ENCODE data around the gene TP53BP1. TPM values are rescaled to one million over a fixed set of nuclear protein-coding genes. Genes with fewer than 3 reads are reported as not detected.

TP53BP1 gene
- total RNA-seq, 2 donors from 2014 or later, result 23.1 to 34.2 TPM

GRCh38 chr15:43463998-43464397 is 29.0 kb downstream of the TP53BP1 start:
- H3K4me3 ChIP-seq, result no peak overlapping the region
- no peak for DNase-seq (ENCODE audit: low spot score)
- H3K27ac ChIP-seq, result no peak overlapping the region
- no peaks in the 10 kb centered on the region for H3K9me3 ChIP-seq
- no peak for TF ChIP-seq CTCF (IDR thresholded peaks at IDR 0.05)
- no peaks in the 10 kb centered on the region for H3K27me3 ChIP-seq
- H3K36me3 ChIP-seq, result peaks cover 40% of the 10 kb centered on the region
- peaks cover 0 to 4% of the 10 kb centered on the region in 2 donors for H3K4me1 ChIP-seq

DNA sequence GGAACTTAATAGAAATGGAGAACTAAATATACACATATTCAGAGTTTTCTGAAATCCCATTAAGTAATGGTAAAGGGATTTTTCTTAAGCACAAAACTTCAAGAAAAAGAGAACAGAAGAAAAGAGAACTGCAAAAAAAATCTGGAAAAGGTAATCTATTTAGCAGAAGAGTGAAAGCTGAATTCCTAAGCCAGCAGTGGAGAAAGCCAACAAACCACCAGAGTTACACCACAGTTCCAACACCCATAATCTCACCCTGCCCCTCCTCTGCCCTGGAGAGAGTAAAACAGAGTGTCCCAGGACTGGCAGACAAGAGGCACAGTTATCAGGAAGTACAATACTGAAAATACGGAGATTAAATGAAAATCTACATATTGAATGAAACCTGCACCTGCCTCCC is 29.4 kb downstream of the TP53BP1 start:
- no peak for TF ChIP-seq CTCF (IDR thresholded peaks at IDR 0.05)
- Histone ChIP-seq H3K9me3 (no peaks in the 10 kb centered on the region), H3K36me3 (peaks cover 40% of the 10 kb centered on the region), H3K27ac (no peak overlapping the region), H3K4me3 (no peak overlapping the region), H3K27me3 (no peaks in the 10 kb centered on the region), H3K4me1 (peaks cover 0 to 4% of the 10 kb centered on the region in 2 donors)
- DNase-seq (ENCODE audit: low spot score), result no peak

DNA sequence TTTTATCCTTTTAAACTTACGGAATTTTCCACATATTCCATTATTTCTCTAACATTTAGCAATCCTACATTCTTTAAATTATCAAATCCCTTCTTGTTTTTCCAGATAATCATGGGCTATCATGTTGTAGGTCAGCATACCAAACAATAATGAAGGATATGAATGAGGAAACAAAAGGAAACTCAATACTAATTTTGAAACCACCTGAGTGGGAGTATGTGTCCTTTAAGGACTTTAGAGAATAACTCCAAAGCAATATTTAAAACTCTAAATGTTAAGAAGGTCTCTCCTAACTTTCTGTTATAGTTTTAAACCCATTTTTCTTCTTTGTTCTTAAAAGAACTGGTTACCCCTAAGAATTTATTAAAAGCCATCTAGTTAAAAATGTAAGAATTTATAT is 43.0 kb downstream of the TP53BP1 start:
- H3K4me1 ChIP-seq, result no peaks in the 10 kb centered on the region
- peaks cover 21% of the 10 kb centered on the region for H3K36me3 ChIP-seq
- H3K4me3 ChIP-seq, result no peak overlapping the region
- no peak for DNase-seq (ENCODE audit: low spot score)
- TF ChIP-seq CTCF (IDR thresholded peaks at IDR 0.05), result no peak
- no peaks in the 10 kb centered on the region for H3K27me3 ChIP-seq
- no peak overlapping the region for H3K27ac ChIP-seq
- H3K9me3 ChIP-seq, result no peaks in the 10 kb centered on the region

- H3K4me1 ChIP-seq, result no peaks in the 10 kb centered on the region
- H3K27ac ChIP-seq, result no peak overlapping the region
- no peak for TF ChIP-seq CTCF (IDR thresholded peaks at IDR 0.05)
- H3K36me3 ChIP-seq, result peaks cover 27% of the 10 kb centered on the region
- H3K27me3 ChIP-seq, result no peaks in the 10 kb centered on the region
- H3K4me3 ChIP-seq, result no peak overlapping the region
- H3K9me3 ChIP-seq, result no peaks in the 10 kb centered on the region
- no peak for DNase-seq (ENCODE audit: low spot score)
Measured at GRCh38 chr15:43446344-43446743, 46.6 kb downstream of the TP53BP1 start.

GRCh38 chr15:43441316-43441715 is 51.6 kb downstream of the TP53BP1 start:
- H3K36me3 ChIP-seq, result peaks cover 19% of the 10 kb centered on the region

More at GRCh38 chr15:43441316-43441715, 51.6 kb downstream of the TP53BP1 start:
- no peaks in the 10 kb centered on the region for H3K27me3 ChIP-seq
- H3K27ac ChIP-seq, result peak overlapping the region; percentile 58 to 72
- no peak for TF ChIP-seq CTCF (IDR thresholded peaks at IDR 0.05)
- DNase-seq (ENCODE audit: low spot score), result no peak
- no peaks in the 10 kb centered on the region for H3K9me3 ChIP-seq
- H3K4me3 ChIP-seq, result no peak overlapping the region
- peaks cover 0 to 8% of the 10 kb centered on the region in 2 donors for H3K4me1 ChIP-seq

All from right atrium auricular region (tissue), 2 donors.